Neuronal stem cell (in vitro differentiated cells): ENCODE results near the gene UBAP1L.
A peak's percentile ranks its signal among the peaks of the same experiment; 100 is the strongest.

Source experiments
- DNase-seq: peaks from one replicate; pipeline ENCODE4 v3.0.0-alpha.2; 2013; ENCODE audit warnings: low spot score
- H2AFZ ChIP-seq: one replicate; pipeline ENCODE4 v1.6.1; 2013; ENCODE audit warnings: mild to moderate bottlenecking, low read length, inconsistent platforms
- H2AK5ac ChIP-seq: 2 replicates; pipeline ENCODE4 v1.6.1; 2013; ENCODE audit warnings: low read depth, mild to moderate bottlenecking, inconsistent platforms, low read length, moderate library complexity, mixed read lengths
- H2BK120ac ChIP-seq: 2 replicates; pipeline ENCODE4 v1.6.1; 2013; ENCODE audit warnings: low read depth, mild to moderate bottlenecking, inconsistent platforms, low read length, moderate library complexity, mixed read lengths
- H2BK12ac ChIP-seq: one replicate; pipeline ENCODE4 v1.6.1; 2013; ENCODE audit warnings: low read length, inconsistent platforms
- H2BK15ac ChIP-seq: 2 replicates; pipeline ENCODE4 v1.6.1; 2013; ENCODE audit warnings: mild to moderate bottlenecking, low read length, inconsistent platforms, mixed read lengths
- H2BK5ac ChIP-seq: one replicate; pipeline ENCODE4 v1.6.1; 2013; ENCODE audit warnings: inconsistent platforms, mild to moderate bottlenecking, low read length, moderate library complexity
- H3K14ac ChIP-seq: one replicate; pipeline ENCODE4 v1.6.1; 2013; ENCODE audit warnings: low read length, inconsistent platforms
- H3K18ac ChIP-seq: 2 replicates; pipeline ENCODE4 v1.6.1; 2013; ENCODE audit warnings: low read length, inconsistent platforms
- H3K23ac ChIP-seq: 2 replicates; pipeline ENCODE4 v1.6.1; 2013; ENCODE audit warnings: low read depth, mild to moderate bottlenecking, mixed read lengths, low read length, inconsistent platforms; ENCODE audit not compliant: poor library complexity
- H3K27ac ChIP-seq: replicated peaks from 3 replicates; pipeline ENCODE4 v1.5.1; 2013; ENCODE audit warnings: low read length, inconsistent platforms
- H3K27me3 ChIP-seq, 3 experiments: 2 replicates each; pipeline ENCODE4 v1.6.1; 2013; ENCODE audit warnings: low read length in 3 of 3, mild to moderate bottlenecking in 2 of 3, inconsistent platforms in 1 of 3, low read depth in 1 of 3, mixed read lengths in 1 of 3, moderate library complexity in 1 of 3; ENCODE audit not compliant: control insufficient read depth in 3 of 3, insufficient read depth in 3 of 3
- H3K36me3 ChIP-seq, 2 donors: replicated peaks in 1 of 2; 2 replicates each; pipeline ENCODE4 v1.6.1; 2013; ENCODE audit warnings: low read length in 2 of 2; ENCODE audit not compliant: control insufficient read depth in 2 of 2, insufficient read depth in 2 of 2
- H3K4ac ChIP-seq: 2 replicates; pipeline ENCODE4 v1.6.1; 2013; ENCODE audit warnings: inconsistent platforms, mild to moderate bottlenecking, low read length, moderate library complexity
- H3K4me1 ChIP-seq, 2 donors: 1 replicate in 1 of 2; 2 replicates in 1 of 2; pipeline ENCODE4 v1.6.1; 2013; ENCODE audit warnings: low read length in 2 of 2, low read depth in 1 of 2; ENCODE audit not compliant: control insufficient read depth in 2 of 2, insufficient read depth in 1 of 2
- H3K4me2 ChIP-seq: one replicate; pipeline ENCODE4 v1.6.1; 2013; ENCODE audit warnings: mild to moderate bottlenecking, low read length, inconsistent platforms; ENCODE audit not compliant: insufficient read depth, poor library complexity, severe bottlenecking
- H3K4me3 ChIP-seq, 2 donors: 2 replicates each; pipeline ENCODE4 v1.5.1; 2013; ENCODE audit warnings: low read length in 2 of 2, mild to moderate bottlenecking in 2 of 2, inconsistent platforms in 1 of 2, moderate library complexity in 1 of 2
- H3K79me1 ChIP-seq: one replicate; pipeline ENCODE4 v1.6.1; 2013; ENCODE audit warnings: low read depth, mild to moderate bottlenecking, inconsistent platforms, low read length, moderate library complexity
- H3K9ac ChIP-seq: one replicate; pipeline ENCODE4 v1.6.1; 2013; ENCODE audit warnings: mild to moderate bottlenecking, low read depth, low read length, inconsistent platforms; ENCODE audit not compliant: poor library complexity
- H3K9me3 ChIP-seq, 2 donors: replicated peaks in 1 of 2; 2 replicates each; pipeline versions ENCODE3 to v1.6.1; 2013; ENCODE audit warnings: low read length in 2 of 2, mild to moderate bottlenecking in 2 of 2, inconsistent platforms in 1 of 2, low read depth in 1 of 2, mixed read lengths in 1 of 2, moderate library complexity in 1 of 2; ENCODE audit not compliant: control insufficient read depth in 2 of 2, insufficient read depth in 1 of 2
- H4K8ac ChIP-seq: one replicate; pipeline ENCODE4 v1.6.1; 2013; ENCODE audit warnings: low read depth, mild to moderate bottlenecking, inconsistent platforms, low read length, moderate library complexity
- H4K91ac ChIP-seq: one replicate; pipeline ENCODE4 v1.6.1; 2013; ENCODE audit warnings: low read length, low read depth, mild to moderate bottlenecking, inconsistent platforms; ENCODE audit not compliant: poor library complexity
- WGBS, 2 donors: extraction: QIAGEN DNeasy Blood & Tissue Kit; methylation state at CpG; one replicate each; pipeline ENCODE4 v1.1.7; 2013; ENCODE audit warnings: missing lambda C conversion rate in 2 of 2, mixed read lengths in 1 of 2; ENCODE audit not compliant: insufficient read length in 2 of 2, insufficient replicate concordance in 1 of 2; ENCODE audit errors: extremely low coverage in 2 of 2; 5-methylcytosine and 5-hydroxymethylcytosine counted together

The UBAP1L gene

DNA sequence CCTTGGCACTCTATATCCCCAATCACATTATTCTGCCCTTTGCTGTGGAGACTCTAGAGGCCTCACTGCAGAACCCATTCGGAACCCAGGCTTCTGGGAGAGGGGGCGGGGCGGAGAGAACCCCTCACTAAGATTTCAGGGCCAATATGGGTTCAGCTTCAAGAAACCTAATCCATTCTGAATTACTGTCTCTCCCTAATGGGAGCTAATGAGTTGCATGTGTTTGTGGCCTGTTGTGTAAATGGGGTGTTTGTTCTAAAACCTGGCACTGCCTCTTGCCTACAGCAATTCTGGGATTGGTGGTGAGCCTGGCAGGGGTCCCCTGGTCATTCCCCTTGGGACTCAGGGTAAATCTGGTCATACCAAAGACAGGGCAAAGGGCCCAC lies 46.6 kb downstream of the UBAP1L start:
- Histone ChIP-seq H2BK12ac (no peak overlapping the region), H3K9me3 (peaks cover 2 to 3% of the 10 kb centered on the region in 2 donors), H3K4me2 (peak overlapping the region; percentile 73), H3K36me3 (no peaks in the 10 kb centered on the region), H3K27me3 (peaks cover 0 to 51% (median 0%) of the 10 kb centered on the region in 3 experiments), H3K4ac (no peak overlapping the region), H2AFZ (peak overlapping the region; percentile 65), H4K8ac (no peak overlapping the region), H3K23ac (no peak overlapping the region), H2BK15ac (peak overlapping the region; percentile 31), H3K14ac (no peak overlapping the region), H4K91ac (no peak overlapping the region), H3K9ac (no peak overlapping the region), H3K79me1 (no peaks in the 10 kb centered on the region), H2BK120ac (peak overlapping the region; percentile 5), H3K4me1 (peaks cover 8 to 23% of the 10 kb centered on the region in 2 donors), H3K27ac (no peak overlapping the region), H2BK5ac (no peak overlapping the region), H2AK5ac (no peak overlapping the region), H3K4me3 (no peak overlapping the region), H3K18ac (no peak overlapping the region)
- DNase-seq, result no peak
- WGBS, 2 donors, result no CpG with 5 or more reads among the region's 3 CpGs

DNA sequence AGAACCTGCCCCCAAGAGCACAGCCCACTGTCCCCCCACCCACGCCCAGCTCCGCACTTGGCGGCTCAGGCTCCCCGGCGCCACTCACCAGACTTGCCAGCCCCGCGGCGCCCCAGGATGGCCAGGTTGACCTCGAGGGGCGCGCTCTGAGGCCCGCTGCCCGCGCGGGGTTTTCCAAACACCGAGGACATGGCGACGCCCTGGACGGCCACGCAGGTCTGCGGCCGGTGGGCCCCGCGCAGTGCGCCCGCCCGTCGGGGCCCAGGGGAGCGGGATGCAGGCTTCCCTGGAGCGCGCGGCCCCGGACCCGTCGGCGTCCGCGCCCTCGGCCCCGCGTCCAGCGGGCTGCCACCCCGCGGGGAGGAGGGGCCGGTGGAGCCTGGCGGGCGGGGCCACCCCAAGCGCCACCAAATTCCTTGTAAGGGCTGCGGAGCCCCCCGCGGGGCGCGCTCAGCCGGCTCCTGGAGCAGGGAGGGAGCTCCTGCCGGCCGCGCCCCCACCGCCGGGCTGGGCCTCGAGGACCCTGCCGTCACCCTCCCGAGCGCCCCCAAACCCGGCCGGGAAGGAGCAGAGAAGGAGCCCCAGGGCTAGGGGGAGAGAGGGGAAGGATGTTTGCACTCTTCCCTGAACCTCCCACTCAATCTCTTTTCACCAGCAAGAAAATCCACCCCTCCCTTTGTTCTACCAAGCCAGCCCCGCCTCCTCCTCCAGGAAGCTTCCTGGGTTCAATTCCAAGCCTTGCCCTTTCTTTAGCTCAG lies 47.2 kb downstream of the UBAP1L start, which contains the start of gene RASL12:
TSS of gene RASL12 (minus strand) at position 347 of the 758 bp plus-strand sequence. CDS start at position 191, 156 bp downstream.
- peak within 1 kb of the TSS in 1 of 2 donors; percentile 79 for H3K4me3 ChIP-seq
- H3K14ac ChIP-seq, result no peak within 1 kb of the TSS
- H4K8ac ChIP-seq, result no peak within 1 kb of the TSS
- no peak within 1 kb of the TSS for H3K4ac ChIP-seq
- H3K23ac ChIP-seq, result no peak within 1 kb of the TSS
- WGBS, 2 donors, result no CpG with 5 or more reads among the region's 66 CpGs
- H3K27me3 ChIP-seq, result peaks cover 0 to 51% (median 0%) of the 10 kb centered on the region in 3 experiments
- H2BK15ac ChIP-seq, result peak within 1 kb of the TSS; percentile 88
- H3K79me1 ChIP-seq, result no peaks in the 10 kb centered on the region
- H3K27ac ChIP-seq, result peak within 1 kb of the TSS; percentile 1
- H3K4me1 ChIP-seq, result peaks cover 8 to 24% of the 10 kb centered on the region in 2 donors
- peak within 1 kb of the TSS; percentile 65 for H2AFZ ChIP-seq
- H3K36me3 ChIP-seq, result no peaks in the 10 kb centered on the region
- no peak for DNase-seq
- H2BK12ac ChIP-seq, result peak within 1 kb of the TSS; percentile 76
- H2BK120ac ChIP-seq, result peak within 1 kb of the TSS; percentile 36
- peaks cover 0 to 2% of the 10 kb centered on the region in 2 donors for H3K9me3 ChIP-seq
- peak within 1 kb of the TSS; percentile 83 for H2AK5ac ChIP-seq
- peak within 1 kb of the TSS; percentile 83 for H3K9ac ChIP-seq
- H3K4me2 ChIP-seq, result peak within 1 kb of the TSS; percentile 73
- no peak within 1 kb of the TSS for H4K91ac ChIP-seq
- H2BK5ac ChIP-seq, result no peak within 1 kb of the TSS
- H3K18ac ChIP-seq, result peak within 1 kb of the TSS; percentile 94

DNA sequence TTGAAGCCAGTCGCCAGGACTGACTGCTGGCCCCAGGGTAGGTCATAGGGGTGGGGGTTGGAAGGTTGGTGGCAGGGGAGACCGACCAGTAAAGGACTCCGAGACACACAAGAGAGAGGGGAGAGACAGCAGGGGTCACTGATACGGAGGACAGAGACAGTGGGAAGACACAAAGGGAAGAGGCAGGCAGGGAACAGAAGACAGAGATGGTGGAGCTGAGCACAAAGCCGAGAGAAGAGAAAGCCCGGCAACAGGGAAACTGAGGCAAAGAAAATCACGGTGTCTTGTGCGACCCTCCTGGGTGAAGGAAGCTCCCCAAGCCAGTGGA lies 47.7 kb downstream of the UBAP1L start:
- peak overlapping the region; percentile 88 for H2BK15ac ChIP-seq
- DNase-seq, result no peak
- H4K91ac ChIP-seq, result no peak overlapping the region
- H3K9me3 ChIP-seq, result no peaks in the 10 kb centered on the region
- peak overlapping the region; percentile 83 for H2AK5ac ChIP-seq
- peak overlapping the region; percentile 73 for H3K4me2 ChIP-seq
- no peak overlapping the region for H3K27ac ChIP-seq
- H2BK5ac ChIP-seq, result no peak overlapping the region
- H2BK120ac ChIP-seq, result peak overlapping the region; percentile 36
- peak overlapping the region; percentile 65 for H2AFZ ChIP-seq
- no peak overlapping the region for H4K8ac ChIP-seq
- H3K9ac ChIP-seq, result peak overlapping the region; percentile 83
- peaks cover 8 to 26% of the 10 kb centered on the region in 2 donors for H3K4me1 ChIP-seq
- peak overlapping the region in 1 of 2 donors; percentile 79 for H3K4me3 ChIP-seq
- no peak overlapping the region for H3K23ac ChIP-seq
- WGBS, 2 donors, result no CpG with 5 or more reads among the region's 8 CpGs
- H2BK12ac ChIP-seq, result peak overlapping the region; percentile 76
- H3K14ac ChIP-seq, result no peak overlapping the region
- H3K79me1 ChIP-seq, result no peaks in the 10 kb centered on the region
- H3K36me3 ChIP-seq, result no peaks in the 10 kb centered on the region
- peaks cover 0 to 51% (median 0%) of the 10 kb centered on the region in 3 experiments for H3K27me3 ChIP-seq
- no peak overlapping the region for H3K4ac ChIP-seq
- H3K18ac ChIP-seq, result peak overlapping the region; percentile 94

DNA sequence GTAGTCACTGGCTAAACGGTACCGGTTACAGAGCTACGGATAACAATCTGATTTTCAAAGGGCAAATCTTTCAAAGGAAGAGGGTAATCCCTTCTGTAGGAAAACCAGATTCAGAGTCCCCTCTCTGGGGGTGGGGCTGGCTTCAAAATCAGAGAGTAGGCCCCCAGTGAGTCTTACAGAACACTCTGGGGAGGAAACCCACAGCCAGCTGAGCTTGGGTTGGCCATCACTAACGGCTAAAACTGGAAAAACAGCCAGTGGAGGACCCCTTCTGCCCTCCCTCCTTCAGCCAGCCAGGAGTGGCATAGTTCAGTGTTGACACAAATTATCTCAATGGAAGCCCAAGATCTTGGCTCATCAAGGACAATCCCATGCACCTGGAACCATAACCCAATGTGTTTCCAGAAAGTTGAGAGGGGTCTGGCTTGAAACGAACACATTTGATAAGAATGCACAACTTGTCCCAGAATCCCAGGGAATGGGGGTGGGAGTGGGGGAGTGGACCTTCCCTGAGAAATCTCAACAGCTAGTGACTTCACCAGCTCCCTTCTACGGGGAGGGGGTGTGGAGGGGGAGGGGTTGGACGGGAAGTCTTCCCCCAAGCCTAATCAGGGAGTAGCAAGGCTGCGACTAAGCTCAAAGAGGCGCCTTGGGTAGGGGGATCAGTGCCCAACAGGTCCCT lies 48.2 kb downstream of the UBAP1L start:
- H3K23ac ChIP-seq, result no peak overlapping the region
- no peak overlapping the region for H3K14ac ChIP-seq
- no peaks in the 10 kb centered on the region for H3K36me3 ChIP-seq
- H2BK12ac ChIP-seq, result no peak overlapping the region
- peak overlapping the region in 1 of 2 donors; percentile 79 for H3K4me3 ChIP-seq
- peak overlapping the region; percentile 36 for H2BK120ac ChIP-seq
- peaks cover 8 to 26% of the 10 kb centered on the region in 2 donors for H3K4me1 ChIP-seq
- no peak overlapping the region for H4K8ac ChIP-seq
- H3K27me3 ChIP-seq, result peaks cover 0 to 51% (median 0%) of the 10 kb centered on the region in 3 experiments
- H3K9ac ChIP-seq, result no peak overlapping the region
- H3K4me2 ChIP-seq, result peak overlapping the region; percentile 73
- peak overlapping the region; percentile 94 for H3K18ac ChIP-seq
- peak overlapping the region; percentile 1 for H3K27ac ChIP-seq
- DNase-seq, result no peak
- H2BK15ac ChIP-seq, result peak overlapping the region; percentile 88
- no peaks in the 10 kb centered on the region for H3K9me3 ChIP-seq
- no peak overlapping the region for H4K91ac ChIP-seq
- no peaks in the 10 kb centered on the region for H3K79me1 ChIP-seq
- H3K4ac ChIP-seq, result no peak overlapping the region
- H2AFZ ChIP-seq, result peak overlapping the region; percentile 65
- H2AK5ac ChIP-seq, result peak overlapping the region; percentile 21
- no peak overlapping the region for H2BK5ac ChIP-seq
- WGBS, 2 donors, result no CpG with 5 or more reads among the region's 9 CpGs
